HCT116 (cell line): Measurements from ENCODE around the gene SEMA3E. TPM values are rescaled to one million over a fixed set of nuclear protein-coding genes. Genes with fewer than 3 reads are reported as not detected.

Source experiments
- ATAC-seq: fragments of 200-7000 bp; cut with Tn5 transposase; 2 replicates; pipeline ENCODE4 v1.9.1; 2020; ENCODE audit warnings: mild to moderate bottlenecking, moderate library complexity
- BruUV-seq: library from RNA; stranded (reverse); fragments of 400-500 nt; replicated peaks from 2 replicates; lab custom pipeline; 2021; lab: Mats Ljungman, UMichigan
- CTCF ChIA-PET: fragments of 300-600 bp; sonication (Branson Sonifier 250); formaldehyde crosslinking; loops from one replicate; lab custom pipeline; 2021; ENCODE audit warnings: antibody characterized with exemption; lab: Charles Lee
- POLR2A ChIA-PET: fragments of 300-600, 350-600 bp; sonication (Branson Sonifier 250); formaldehyde crosslinking; loops from one replicate; lab custom pipeline; 2021; ENCODE audit warnings: antibody characterized with exemption; lab: Charles Lee
- RAD21 ChIA-PET, 2 experiments: fragments of 300-600 bp; sonication (Branson Sonifier 250); formaldehyde crosslinking; loops; one replicate each; lab custom pipeline; 2023; ENCODE audit warnings: low total read pairs in 2 of 2; ENCODE audit not compliant: uncharacterized antibody in 2 of 2, unreplicated experiment in 2 of 2, low non-redundant PET in 1 of 2; lab: Charles Lee
- DNase-seq: peaks from one replicate; pipeline ENCODE4 v3.0.0-alpha.2; 2010; ENCODE audit warnings: low read depth, low spot score
- H2AFZ ChIP-seq: fragments of 200-600 bp; shearing (Covaris generic), sonication (generic); 2 replicates; pipeline ENCODE4 v1.6.1; 2017; ENCODE audit warnings: low read depth, mixed run types, mixed read lengths, antibody characterized with exemption, low read length; ENCODE audit not compliant: poor library complexity, severe bottlenecking
- H3K27ac ChIP-seq: 2 replicates; pipeline ENCODE4 v1.5.1; 2012; ENCODE audit warnings: low read depth, low read length
- H3K27me3 ChIP-seq: fragments of 200-600 bp; sonication (generic); 2 replicates; pipeline ENCODE4 v1.6.1; 2016; ENCODE audit warnings: mixed run types, low read length, mixed read lengths; ENCODE audit not compliant: insufficient read depth
- H3K36me3 ChIP-seq, 2 experiments: fragments of 200-500 bp in 1 of 2; fragments of 200-600 bp in 1 of 2; sonication (Bioruptor generic) in 1 of 2; sonication (generic) in 1 of 2; 2 replicates each; pipeline versions ENCODE4 v1.5.1 to v1.6.1; 2014 to 2016; ENCODE audit warnings: low read length in 2 of 2, inconsistent platforms in 1 of 2, mixed read lengths in 1 of 2, mixed run types in 1 of 2; ENCODE audit not compliant: insufficient read depth in 2 of 2, control insufficient read depth in 1 of 2
- H3K4me1 ChIP-seq, 2 experiments: fragments of 200-600 bp in 1 of 2; sonication (generic) in 1 of 2; 2 replicates each; pipeline versions ENCODE4 v1.5.1 to v1.6.1; 2012 to 2017; ENCODE audit warnings: low read length in 2 of 2, inconsistent platforms in 1 of 2, mild to moderate bottlenecking in 1 of 2, mixed read lengths in 1 of 2, mixed run types in 1 of 2, moderate library complexity in 1 of 2; ENCODE audit not compliant: insufficient read depth in 2 of 2, control insufficient read depth in 1 of 2
- H3K4me2 ChIP-seq: fragments of 200-600 bp; sonication (generic); 2 replicates; pipeline ENCODE4 v1.6.1; 2017; ENCODE audit warnings: mixed run types, low read length, mixed read lengths
- H3K4me3 ChIP-seq, 2 experiments: fragments of 200-600 bp in 1 of 2; sonication (generic) in 1 of 2; replicated peaks in 1 of 2; 2 replicates each; pipeline ENCODE4 v1.5.1; 2011 to 2016; ENCODE audit warnings: low read length in 2 of 2, control low read depth in 1 of 2, low read depth in 1 of 2, mild to moderate bottlenecking in 1 of 2, mixed read lengths in 1 of 2, mixed run types in 1 of 2
- H3K79me2 ChIP-seq: fragments of 200-600 bp; sonication (generic); 2 replicates; pipeline ENCODE4 v1.6.1; 2017; ENCODE audit warnings: mild to moderate bottlenecking, mixed run types, low read length, moderate library complexity, mixed read lengths; ENCODE audit not compliant: insufficient read depth
- H3K9ac ChIP-seq: fragments of 200-600 bp; sonication (generic); 2 replicates; pipeline ENCODE4 v1.6.1; 2016; ENCODE audit warnings: low read length, mixed read lengths
- H3K9me2 ChIP-seq: fragments of 200-600 bp; sonication (generic), shearing (Covaris generic); 2 replicates; pipeline ENCODE4 v1.6.1; 2017; ENCODE audit warnings: mixed run types, mild to moderate bottlenecking, moderate library complexity; ENCODE audit not compliant: insufficient read depth
- H3K9me3 ChIP-seq, 2 experiments: fragments of 200-500 bp in 1 of 2; fragments of 200-600 bp in 1 of 2; sonication (Bioruptor generic) in 1 of 2; sonication (generic) in 1 of 2; 2 replicates each; pipeline ENCODE4 v1.6.1; 2014 to 2017; ENCODE audit warnings: low read length in 2 of 2, mixed read lengths in 2 of 2, inconsistent platforms in 1 of 2, low read depth in 1 of 2, mild to moderate bottlenecking in 1 of 2, mixed run types in 1 of 2, moderate library complexity in 1 of 2; ENCODE audit not compliant: control insufficient read depth in 1 of 2, insufficient read depth in 1 of 2
- H4K20me1 ChIP-seq: fragments of 200-600 bp; sonication (generic), shearing (Covaris generic); 2 replicates; pipeline ENCODE4 v1.6.1; 2017; ENCODE audit warnings: mixed run types, mild to moderate bottlenecking, moderate library complexity; ENCODE audit not compliant: insufficient read depth
- ATF3 ChIP-seq: IDR thresholded peaks from 2 replicates; pipeline ENCODE4 v1.6.1; 2012
- CEBPB ChIP-seq: IDR thresholded peaks from 2 replicates; pipeline ENCODE4 v1.6.1; 2012; ENCODE audit warnings: low read depth
- EGR1 ChIP-seq: IDR thresholded peaks from 2 replicates; pipeline ENCODE4 v1.6.1; 2012; ENCODE audit warnings: low read depth
- EZH2phosphoT487 ChIP-seq: fragments of 200-600 bp; IDR thresholded peaks from 2 replicates; pipeline ENCODE4 v1.6.1; 2018; ENCODE audit warnings: antibody characterized with exemption, borderline replicate concordance
- SIN3A ChIP-seq: IDR thresholded peaks from 2 replicates; pipeline ENCODE4 v1.6.1; 2012; ENCODE audit warnings: low read depth
- SP1 ChIP-seq: IDR thresholded peaks from 2 replicates; pipeline ENCODE4 v1.6.1; 2012; ENCODE audit warnings: low read depth
- TCF7L2 ChIP-seq: IDR thresholded peaks from 2 replicates; pipeline ENCODE4 v1.7.0; 2011; ENCODE audit warnings: borderline replicate concordance, inconsistent platforms; ENCODE audit not compliant: insufficient read depth, insufficient read length; ENCODE audit errors: extremely low read depth
- ZNF274 ChIP-seq: fragments of 200-500 bp; sonication (Bioruptor generic); IDR thresholded peaks from 2 replicates; pipeline ENCODE4 v1.6.1; 2014; ENCODE audit warnings: mild to moderate bottlenecking, low read depth, low read length, inconsistent platforms
- intact Hi-C: fragments of 100-400 bp; cut with micrococcal nuclease; formaldehyde crosslinking; loops from 2 replicates; pipeline ENCODE4 v1.10.0; 2022
- total RNA-seq: library from RNA; stranded (reverse); gene quantifications from one replicate; pipeline ENCODE4 v1.2.1, GENCODE V29; 2021; ENCODE audit not compliant: unreplicated experiment
- TF ChIP-seq, protein P1 (sequence below): IDR thresholded peaks from 2 replicates; pipeline ENCODE4 v1.6.1; 2011; ENCODE audit warnings: mild to moderate bottlenecking, low read length, moderate library complexity; ENCODE audit not compliant: insufficient replicate concordance; ENCODE audit errors: extremely low read depth

The SEMA3E gene
- total RNA-seq, 1 experiment from 2014 or later = 1.6 TPM

DNA sequence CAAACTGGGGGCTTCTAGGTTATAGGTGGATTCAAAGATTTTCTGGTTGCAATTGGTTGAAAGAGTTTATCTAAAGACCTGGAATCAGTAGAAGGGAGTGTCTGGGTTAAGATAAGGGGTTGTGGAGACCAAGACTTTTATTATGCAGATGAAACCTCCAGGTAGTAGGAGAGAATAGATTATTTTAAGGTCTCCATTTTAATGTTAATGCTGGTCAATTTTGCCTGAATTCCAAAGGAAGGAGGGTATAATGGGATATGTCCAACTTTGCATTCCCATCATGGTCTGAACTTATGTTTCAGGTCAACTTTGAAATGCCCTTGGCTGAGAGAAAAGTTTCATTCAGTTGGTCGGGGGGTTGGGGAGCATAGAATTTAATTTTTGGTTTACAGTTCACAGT, 44.3 kb upstream of the SEMA3E start:
- Histone ChIP-seq H3K9me3 (no peaks in the 10 kb centered on the region), H3K4me3 (no peak overlapping the region), H3K27me3 (no peaks in the 10 kb centered on the region), H3K4me2 (no peak overlapping the region), H2AFZ (no peak overlapping the region), H3K36me3 (no peaks in the 10 kb centered on the region), H3K9me2 (no peaks in the 10 kb centered on the region)
- no peak for DNase-seq
- CTCF ChIA-PET = no interaction called here
- TF ChIP-seq ATF3 (no peak), EZH2phosphoT487 (no peak), SIN3A (no peak), ZNF274 (no peak), EGR1 (no peak), TCF7L2 (no peak), SP1 (no peak), CEBPB (no peak)
- TF ChIP-seq, protein P1, sequence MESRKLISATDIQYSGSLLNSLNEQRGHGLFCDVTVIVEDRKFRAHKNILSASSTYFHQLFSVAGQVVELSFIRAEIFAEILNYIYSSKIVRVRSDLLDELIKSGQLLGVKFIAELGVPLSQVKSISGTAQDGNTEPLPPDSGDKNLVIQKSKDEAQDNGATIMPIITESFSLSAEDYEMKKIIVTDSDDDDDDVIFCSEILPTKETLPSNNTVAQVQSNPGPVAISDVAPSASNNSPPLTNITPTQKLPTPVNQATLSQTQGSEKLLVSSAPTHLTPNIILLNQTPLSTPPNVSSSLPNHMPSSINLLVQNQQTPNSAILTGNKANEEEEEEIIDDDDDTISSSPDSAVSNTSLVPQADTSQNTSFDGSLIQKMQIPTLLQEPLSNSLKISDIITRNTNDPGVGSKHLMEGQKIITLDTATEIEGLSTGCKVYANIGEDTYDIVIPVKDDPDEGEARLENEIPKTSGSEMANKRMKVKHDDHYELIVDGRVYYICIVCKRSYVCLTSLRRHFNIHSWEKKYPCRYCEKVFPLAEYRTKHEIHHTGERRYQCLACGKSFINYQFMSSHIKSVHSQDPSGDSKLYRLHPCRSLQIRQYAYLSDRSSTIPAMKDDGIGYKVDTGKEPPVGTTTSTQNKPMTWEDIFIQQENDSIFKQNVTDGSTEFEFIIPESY = no peak
- TF ChIP-seq, all 23 proteins: peak for 0
- H3K79me2 ChIP-seq = no peaks in the 10 kb centered on the region
- H3K4me1 ChIP-seq = no peaks in the 10 kb centered on the region
- intact Hi-C loops = no loop called here
- BruUV-seq = no TSS peak
- no peak overlapping the region for H3K9ac ChIP-seq
- ChIA-PET POLR2A (no interaction called here), RAD21 (no interaction called here)
- no peak for ATAC-seq
- no peak overlapping the region for H3K27ac ChIP-seq
- no peaks in the 10 kb centered on the region for H4K20me1 ChIP-seq
